Endodermal cell (in vitro differentiated cells): ENCODE measurements around the gene SOX8. TPM values are rescaled to one million over a fixed set of nuclear protein-coding genes. Genes with fewer than 3 reads are reported as not detected.

ENCODE experiments used
- DNase-seq: peaks from one replicate; pipeline ENCODE4 v3.0.0-alpha.2; 2017
- H3K27ac ChIP-seq: 2 replicates; pipeline ENCODE4 v1.5.1; 2013; ENCODE audit warnings: mild to moderate bottlenecking, low read depth, low read length, moderate library complexity
- H3K27me3 ChIP-seq: 2 replicates; pipeline ENCODE4 v1.6.1; 2013; ENCODE audit warnings: mild to moderate bottlenecking, low read length, moderate library complexity; ENCODE audit not compliant: insufficient read depth, control insufficient read depth, poor library complexity, severe bottlenecking
- H3K36me3 ChIP-seq: 2 replicates; pipeline ENCODE4 v1.7.0; 2013; ENCODE audit warnings: mild to moderate bottlenecking, low read length, moderate library complexity; ENCODE audit not compliant: control insufficient read depth, insufficient read depth
- H3K4me1 ChIP-seq: one replicate; pipeline ENCODE4 v1.7.0; 2013; ENCODE audit warnings: low read length; ENCODE audit not compliant: control insufficient read depth, insufficient read depth
- H3K4me3 ChIP-seq: 2 replicates; pipeline ENCODE4 v1.5.1; 2013; ENCODE audit warnings: mild to moderate bottlenecking, low read length, moderate library complexity
- H3K9ac ChIP-seq: 2 replicates; pipeline ENCODE4 v1.6.1; 2013; ENCODE audit warnings: mild to moderate bottlenecking, low read length, moderate library complexity; ENCODE audit not compliant: poor library complexity, severe bottlenecking; ENCODE audit errors: extremely low read depth
- H3K9me3 ChIP-seq: 2 replicates; pipeline ENCODE4 v1.6.1; 2013; ENCODE audit warnings: mild to moderate bottlenecking, low read length, moderate library complexity; ENCODE audit not compliant: control insufficient read depth
- H3K27ac Mint-ChIP-seq: 2 replicates; pipeline ENCODE4 v1.8.0; 2020; ENCODE audit warnings: mixed read lengths
- H3K27me3 Mint-ChIP-seq: 2 replicates; pipeline ENCODE4 v1.8.0; 2021; ENCODE audit warnings: mild to moderate bottlenecking, mixed read lengths; ENCODE audit not compliant: insufficient read depth
- H3K36me3 Mint-ChIP-seq: 2 replicates; pipeline ENCODE4 v1.8.0; 2020; ENCODE audit warnings: low read depth, mixed read lengths
- H3K4me1 Mint-ChIP-seq: 2 replicates; pipeline ENCODE4 v1.8.0; 2020; ENCODE audit warnings: mixed read lengths
- H3K4me3 Mint-ChIP-seq: 2 replicates; pipeline ENCODE4 v1.8.0; 2020; ENCODE audit warnings: mild to moderate bottlenecking, moderate library complexity, mixed read lengths
- H3K9me3 Mint-ChIP-seq: 2 replicates; pipeline ENCODE4 v1.8.0; 2020; ENCODE audit warnings: mild to moderate bottlenecking, mixed read lengths
- WGBS, 2 experiments: methylation state at CpG; one replicate each; pipeline versions ENCODE4 v1.1.5 to v1.1.7; 2013; ENCODE audit warnings: missing lambda C conversion rate in 2 of 2, mixed read lengths in 1 of 2; ENCODE audit not compliant: insufficient coverage in 1 of 2, insufficient read length in 1 of 2; 5-methylcytosine and 5-hydroxymethylcytosine counted together
- total RNA-seq, 2 donors: library from RNA; stranded (reverse); fragmentation: NEBNext Ultra II Directional in 1 of 2; extraction: Animal tissue kit (Norgen Biotek cat#: 25700) in 1 of 2; gene quantifications; 2 replicates in 1 of 2; 3 replicates in 1 of 2; pipeline ENCODE4 v1.2.1, GENCODE V29; 2021
- TF ChIP-seq, protein P1 (sequence below): fragments of 200-600 bp; sonication (generic); conservative IDR thresholded peaks from 2 replicates; pipeline ENCODE4 v1.5.0; 2021; ENCODE audit warnings: antibody characterized with exemption, mild to moderate bottlenecking

Gene SOX8
- total RNA-seq, 2 donors from 2014 or later, result 0.69 to 5.1 TPM

GRCh38 chr16:967077-967541, 14.5 kb upstream of the SOX8 start:
- 94% methylated on average over 18 to 20 of the region's 20 CpGs for WGBS, 2 experiments
- peaks cover 3% of the 10 kb centered on the region for H3K4me1 ChIP-seq
- H3K36me3 ChIP-seq, result peaks cover 3% of the 10 kb centered on the region
- Mint-ChIP-seq H3K36me3 (peaks cover 19% of the 10 kb centered on the region), H3K27ac (no peak overlapping the region), H3K27me3 (peaks cover 12% of the 10 kb centered on the region), H3K4me1 (peaks cover 11% of the 10 kb centered on the region), H3K9me3 (peaks cover 18% of the 10 kb centered on the region), H3K4me3 (no peak overlapping the region)
- DNase-seq, result no peak
- peaks cover 4% of the 10 kb centered on the region for H3K9me3 ChIP-seq
- no peak overlapping the region for H3K9ac ChIP-seq
- H3K27ac ChIP-seq, result no peak overlapping the region
- H3K4me3 ChIP-seq, result no peak overlapping the region
- TF ChIP-seq, protein P1, sequence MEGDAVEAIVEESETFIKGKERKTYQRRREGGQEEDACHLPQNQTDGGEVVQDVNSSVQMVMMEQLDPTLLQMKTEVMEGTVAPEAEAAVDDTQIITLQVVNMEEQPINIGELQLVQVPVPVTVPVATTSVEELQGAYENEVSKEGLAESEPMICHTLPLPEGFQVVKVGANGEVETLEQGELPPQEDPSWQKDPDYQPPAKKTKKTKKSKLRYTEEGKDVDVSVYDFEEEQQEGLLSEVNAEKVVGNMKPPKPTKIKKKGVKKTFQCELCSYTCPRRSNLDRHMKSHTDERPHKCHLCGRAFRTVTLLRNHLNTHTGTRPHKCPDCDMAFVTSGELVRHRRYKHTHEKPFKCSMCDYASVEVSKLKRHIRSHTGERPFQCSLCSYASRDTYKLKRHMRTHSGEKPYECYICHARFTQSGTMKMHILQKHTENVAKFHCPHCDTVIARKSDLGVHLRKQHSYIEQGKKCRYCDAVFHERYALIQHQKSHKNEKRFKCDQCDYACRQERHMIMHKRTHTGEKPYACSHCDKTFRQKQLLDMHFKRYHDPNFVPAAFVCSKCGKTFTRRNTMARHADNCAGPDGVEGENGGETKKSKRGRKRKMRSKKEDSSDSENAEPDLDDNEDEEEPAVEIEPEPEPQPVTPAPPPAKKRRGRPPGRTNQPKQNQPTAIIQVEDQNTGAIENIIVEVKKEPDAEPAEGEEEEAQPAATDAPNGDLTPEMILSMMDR, result no peak
- peaks cover 7% of the 10 kb centered on the region for H3K27me3 ChIP-seq

GRCh38 chr16:967546-968295, 13.8 kb upstream of the SOX8 start:
- no peak for DNase-seq
- Histone ChIP-seq H3K9me3 (peaks cover 4% of the 10 kb centered on the region), H3K4me1 (peaks cover 3% of the 10 kb centered on the region), H3K36me3 (peaks cover 3% of the 10 kb centered on the region), H3K4me3 (no peak overlapping the region), H3K27me3 (peaks cover 7% of the 10 kb centered on the region), H3K27ac (no peak overlapping the region), H3K9ac (no peak overlapping the region)
- peaks cover 11% of the 10 kb centered on the region for H3K4me1 Mint-ChIP-seq
- WGBS, 2 experiments, result 93 to 97% methylated on average over 39 to 41 of the region's 41 CpGs
- peaks cover 18% of the 10 kb centered on the region for H3K9me3 Mint-ChIP-seq
- TF ChIP-seq, protein P1, result no peak
- no peak overlapping the region for H3K4me3 Mint-ChIP-seq
- H3K27me3 Mint-ChIP-seq, result peaks cover 12% of the 10 kb centered on the region
- peaks cover 19% of the 10 kb centered on the region for H3K36me3 Mint-ChIP-seq
- no peak overlapping the region for H3K27ac Mint-ChIP-seq

- Histone ChIP-seq H3K4me1 (peaks cover 3% of the 10 kb centered on the region), H3K27ac (no peak overlapping the region), H3K27me3 (peaks cover 7% of the 10 kb centered on the region), H3K9ac (no peak overlapping the region), H3K9me3 (peaks cover 4% of the 10 kb centered on the region), H3K36me3 (peaks cover 3% of the 10 kb centered on the region), H3K4me3 (no peak overlapping the region)
- Mint-ChIP-seq H3K27ac (no peak overlapping the region), H3K4me1 (peaks cover 11% of the 10 kb centered on the region), H3K4me3 (peak overlapping the region; percentile 62), H3K27me3 (peaks cover 17% of the 10 kb centered on the region), H3K36me3 (peaks cover 19% of the 10 kb centered on the region), H3K9me3 (peaks cover 18% of the 10 kb centered on the region)
- peak; percentile 62 for DNase-seq
- TF ChIP-seq, protein P1, result no peak
- 39 to 50% methylated on average over 4 to 8 of the region's 8 CpGs for WGBS, 2 experiments
These were observed 12.9 kb upstream of the SOX8 start for GRCh38 chr16:968620-969019.
